ENCODE data around the gene UBALD1.

DNA sequence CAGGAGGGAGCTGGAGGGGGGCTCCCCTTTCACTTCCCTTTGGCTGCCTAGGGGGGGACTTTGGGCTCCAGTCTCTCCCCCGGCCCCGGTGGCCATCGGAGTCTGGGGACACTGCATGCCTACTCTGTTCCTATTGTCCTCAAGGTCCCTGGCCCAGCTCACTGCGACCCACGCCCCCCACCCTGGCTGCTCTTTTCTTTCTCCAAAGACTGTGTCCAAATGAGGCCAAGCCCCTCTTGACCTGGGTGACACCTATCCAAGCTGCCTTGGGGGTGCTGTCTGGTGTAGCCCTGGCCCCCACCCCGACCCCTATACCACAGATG is 12.9 kb downstream of the UBALD1 start:
- TF ChIP-seq CTCF (IDR thresholded peaks at IDR 0.05) (no peak), POLR2A (IDR thresholded peaks at IDR 0.05) (no peak)
